NCI-H2029 treated with DMSO at 0.1 percent for 48 hours (cell line): Measurements from ENCODE around the gene HSBP1L1.

Source experiments
- DNase-seq: peaks from one replicate; lab custom pipeline; 2025; lab: John Stamatoyannopoulos, UW

Gene HSBP1L1

DNA sequence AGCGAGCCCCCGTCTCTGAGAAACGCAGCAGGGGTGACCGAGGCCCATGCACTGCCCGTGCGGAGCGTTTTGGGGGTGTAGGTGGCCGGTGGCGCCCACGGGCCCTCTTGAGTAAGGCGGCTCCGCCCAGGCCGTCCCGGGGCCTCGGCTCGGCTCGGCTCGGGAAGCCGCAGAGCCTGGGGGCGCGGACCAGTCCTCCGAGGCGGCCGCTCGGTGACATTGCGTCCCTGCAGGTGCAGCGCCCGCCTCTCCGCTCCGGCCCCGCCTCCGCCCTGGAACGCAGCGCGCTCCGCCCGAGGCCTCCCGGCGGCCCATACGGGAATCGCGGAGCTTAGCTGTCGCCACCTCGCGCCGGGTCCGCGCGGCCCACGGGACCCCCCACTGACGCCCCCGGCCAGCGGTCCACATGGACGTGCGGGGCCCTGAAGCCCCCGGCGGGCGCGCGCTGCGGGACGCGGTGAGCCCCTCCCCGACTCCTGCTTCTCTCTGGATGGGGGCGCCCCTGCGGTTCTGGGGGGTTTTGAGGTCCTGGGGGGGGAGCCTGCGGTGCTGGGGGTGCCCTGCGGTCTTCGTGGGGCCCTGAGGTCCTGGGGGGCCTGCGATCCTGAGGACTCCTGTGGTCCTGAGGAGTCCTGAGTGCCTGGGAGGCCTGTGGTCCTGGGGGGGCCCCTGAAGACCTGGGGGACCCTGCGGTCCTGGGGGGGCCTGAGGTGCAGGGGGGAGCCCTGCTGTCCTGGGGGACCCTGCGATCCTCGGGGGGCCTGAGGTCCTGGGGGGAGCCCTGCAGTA, at the start of gene HSBP1L1:
TSS of gene HSBP1L1 (plus strand) at position 314 of the 789 bp plus-strand sequence. CDS start at position 407, 93 bp downstream.
- no peak for DNase-seq

DNA sequence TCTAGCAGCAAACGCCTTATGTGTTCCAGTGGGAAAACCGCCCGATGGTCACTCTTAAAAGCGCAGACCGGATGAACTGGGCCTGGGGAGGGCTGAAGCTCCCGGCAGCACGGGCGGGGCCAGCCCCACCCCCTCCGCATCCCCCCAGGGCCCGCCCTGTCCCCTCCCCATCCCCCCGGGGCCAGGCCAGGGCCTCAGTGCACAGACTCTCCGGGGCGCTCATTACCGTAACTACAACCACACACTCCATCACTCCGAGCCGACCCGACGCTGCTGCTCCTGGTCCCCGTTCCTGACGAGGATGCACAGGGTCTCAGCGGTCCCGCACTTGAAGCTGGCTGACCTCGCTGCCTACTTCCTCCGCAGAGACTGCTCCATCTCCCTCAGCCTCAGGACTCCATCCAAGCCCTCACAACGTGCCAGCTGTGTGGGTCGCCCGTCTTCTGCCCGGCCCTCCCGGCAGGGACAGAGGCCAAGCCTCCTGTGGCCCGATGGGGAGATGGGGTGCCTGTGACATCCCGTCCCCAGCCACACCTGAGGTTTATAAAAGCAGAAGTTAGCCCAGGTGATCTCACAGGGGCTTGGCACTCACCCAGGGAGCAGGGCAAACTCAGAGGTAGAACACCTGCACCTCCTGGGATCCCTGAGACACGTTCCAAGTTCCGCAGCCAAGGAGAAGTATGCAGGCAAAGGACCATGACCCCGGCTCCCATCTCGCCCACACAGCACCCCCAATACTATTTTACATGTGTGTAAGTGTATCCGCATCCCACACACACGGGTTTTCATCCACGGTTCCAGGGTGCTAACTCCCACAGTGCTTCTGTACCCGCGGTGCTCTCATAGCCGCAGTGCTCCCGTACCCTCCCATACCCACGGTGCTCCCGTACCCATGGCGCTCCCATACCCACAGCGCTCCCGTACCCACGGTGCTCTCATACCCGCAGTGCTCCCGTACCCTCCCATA, 49.0 kb upstream of the HSBP1L1 start:
- DNase-seq: no peak

DNA sequence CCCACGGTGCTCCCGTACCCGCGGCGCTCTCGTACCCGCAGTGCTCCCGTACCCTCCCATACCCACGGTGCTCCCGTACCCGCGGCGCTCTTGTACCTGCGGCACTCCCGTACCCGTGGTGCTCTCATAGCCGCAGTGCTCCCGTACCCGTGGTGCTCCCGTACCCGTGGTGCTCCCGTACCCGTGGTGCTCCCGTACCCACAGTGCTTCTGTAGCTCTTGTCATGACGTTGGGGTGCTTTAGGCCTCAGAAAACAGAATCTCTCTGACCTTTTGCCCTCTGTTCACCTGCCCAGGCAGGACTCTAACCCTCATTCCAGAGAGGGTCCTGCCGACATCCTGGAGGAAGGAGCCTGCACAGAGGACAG, 48.3 kb upstream of the HSBP1L1 start:
- DNase-seq: no peak

DNA sequence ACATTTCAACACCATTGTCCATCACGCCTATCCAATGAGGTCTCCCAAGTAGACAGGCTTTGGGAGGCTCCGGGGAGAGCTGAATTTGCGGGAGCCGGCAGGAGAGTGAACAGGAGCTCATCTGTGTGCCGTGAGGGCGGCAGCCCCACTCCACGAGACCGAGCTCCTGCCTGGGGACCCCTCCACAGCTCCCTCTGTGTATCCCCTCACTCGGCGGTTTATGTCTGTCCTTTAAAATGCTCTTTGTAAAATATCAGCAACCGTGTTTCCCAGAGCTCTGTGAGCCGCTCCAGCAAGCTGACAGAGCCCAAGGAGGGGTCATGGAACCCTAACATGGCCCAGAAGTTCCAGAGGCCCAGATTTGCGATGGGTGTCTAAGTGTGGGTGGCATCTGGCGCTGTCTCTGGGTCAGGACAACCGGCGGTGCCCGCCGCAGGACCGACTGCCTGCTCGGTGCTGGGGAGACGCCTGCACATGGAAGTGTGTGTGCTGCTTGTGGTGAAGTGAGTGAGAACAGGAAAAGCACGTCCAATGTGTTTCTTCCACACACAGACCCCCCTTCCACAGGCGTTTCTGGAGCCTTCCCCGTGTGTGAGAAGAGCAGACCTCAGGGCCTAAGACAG, 47.8 kb upstream of the HSBP1L1 start:
- DNase-seq: no peak

DNA sequence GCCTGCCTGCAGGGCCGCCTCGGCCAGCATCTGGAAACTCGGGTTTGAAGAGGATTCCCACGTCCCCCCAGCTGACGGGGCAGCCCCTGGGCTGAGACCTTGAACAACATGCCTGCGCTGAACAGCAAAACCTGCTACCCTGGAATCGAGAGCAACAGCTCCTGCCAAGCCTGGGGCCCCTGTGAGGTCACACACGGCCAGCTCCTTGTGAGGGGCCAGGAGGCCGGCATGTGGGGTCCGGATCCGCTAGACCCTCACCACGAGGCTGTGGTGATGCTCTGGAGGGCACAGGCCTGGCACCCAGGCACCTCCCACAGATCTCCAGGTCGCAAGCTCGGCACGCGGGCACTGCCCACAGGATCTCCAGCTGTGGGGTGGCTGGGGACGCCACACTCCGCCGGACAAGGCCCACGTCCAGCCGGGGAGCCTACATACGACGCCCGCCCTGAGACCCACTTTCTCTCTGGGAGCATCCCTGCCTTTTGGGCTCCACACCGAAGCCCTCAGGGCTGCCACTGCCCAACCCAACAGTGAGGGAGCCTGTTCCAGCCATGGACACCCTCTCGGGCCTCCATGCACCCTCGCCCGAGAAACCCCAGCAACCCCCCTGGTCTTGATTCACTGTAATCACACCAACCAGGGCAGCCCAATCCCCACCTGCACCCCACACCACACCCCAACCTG, 47.1 kb upstream of the HSBP1L1 start:
- DNase-seq: no peak

DNA sequence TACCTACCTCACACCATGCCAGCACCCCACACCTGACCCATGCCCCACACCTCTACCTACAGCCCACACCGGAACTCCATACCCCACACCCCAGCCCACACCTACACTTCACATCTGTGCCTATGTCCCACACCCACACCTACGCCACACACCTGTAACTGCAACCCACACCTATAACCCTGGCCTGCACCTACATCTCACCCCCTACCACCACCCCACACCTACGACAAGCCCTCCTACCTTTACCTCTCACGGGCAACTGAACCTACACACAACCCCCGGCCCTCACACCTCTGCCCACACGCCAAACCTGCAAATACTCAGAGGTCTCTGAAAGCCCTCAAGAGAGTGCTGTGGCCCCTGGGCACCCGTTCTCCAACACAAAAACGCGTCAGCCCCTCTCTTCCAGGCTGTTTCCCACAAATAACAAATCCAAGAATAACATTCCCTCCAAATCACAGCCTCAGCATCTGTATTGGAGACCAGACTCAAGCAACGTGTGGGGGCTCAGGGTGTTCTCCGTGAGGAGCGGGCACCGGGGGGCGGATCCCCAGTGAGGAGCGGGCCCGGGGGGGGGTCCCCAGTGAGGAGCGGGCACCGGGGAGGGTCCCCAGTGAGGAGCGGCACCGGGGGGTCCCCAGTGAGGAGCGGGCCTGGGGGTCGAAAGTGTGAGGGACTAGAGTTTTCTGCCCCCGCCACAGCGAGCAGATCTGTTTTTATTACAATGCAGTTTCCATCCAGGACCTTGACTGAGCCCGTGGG, 46.4 kb upstream of the HSBP1L1 start:
- no peak for DNase-seq

DNA sequence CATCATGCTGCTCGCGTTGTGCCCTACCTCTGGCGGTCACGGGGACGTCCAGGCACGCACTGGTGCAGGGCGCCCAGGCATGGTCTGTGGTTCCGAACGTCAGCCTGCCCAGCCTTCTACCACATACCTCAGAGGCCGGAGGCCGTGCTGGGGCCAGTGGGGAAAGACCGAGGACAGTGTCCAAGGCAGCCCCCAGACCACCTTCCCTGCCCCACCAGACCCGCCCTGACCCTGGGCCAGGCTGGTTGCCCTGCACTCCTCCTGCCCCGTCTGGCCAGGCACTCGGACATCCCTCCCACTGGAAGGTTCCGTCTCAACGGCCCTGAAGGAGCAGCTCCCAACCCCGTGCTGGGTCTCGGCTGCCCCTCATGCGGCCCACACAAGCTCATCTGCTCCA, 45.8 kb upstream of the HSBP1L1 start:
- DNase-seq: no peak

DNA sequence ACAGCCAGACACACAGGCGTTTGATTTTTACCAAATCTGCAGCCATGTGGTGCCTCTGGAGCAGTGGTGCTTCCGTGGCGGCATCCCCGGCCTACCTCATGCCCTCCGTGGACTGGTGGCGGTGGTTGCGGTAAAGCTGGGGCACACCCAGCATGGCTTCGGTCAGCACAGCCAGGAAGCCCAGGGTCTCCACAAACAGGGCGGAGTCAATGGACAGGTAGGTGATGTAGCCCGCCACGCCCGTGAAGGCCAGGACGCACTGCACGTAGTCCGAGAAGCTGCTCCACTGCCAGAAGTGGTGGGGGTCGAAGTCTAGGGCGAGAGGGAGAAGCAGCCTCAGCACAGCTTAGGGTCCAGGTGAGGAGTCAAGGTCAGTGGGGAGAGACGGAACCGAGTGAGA, 45.4 kb upstream of the HSBP1L1 start:
- DNase-seq: no peak

DNA sequence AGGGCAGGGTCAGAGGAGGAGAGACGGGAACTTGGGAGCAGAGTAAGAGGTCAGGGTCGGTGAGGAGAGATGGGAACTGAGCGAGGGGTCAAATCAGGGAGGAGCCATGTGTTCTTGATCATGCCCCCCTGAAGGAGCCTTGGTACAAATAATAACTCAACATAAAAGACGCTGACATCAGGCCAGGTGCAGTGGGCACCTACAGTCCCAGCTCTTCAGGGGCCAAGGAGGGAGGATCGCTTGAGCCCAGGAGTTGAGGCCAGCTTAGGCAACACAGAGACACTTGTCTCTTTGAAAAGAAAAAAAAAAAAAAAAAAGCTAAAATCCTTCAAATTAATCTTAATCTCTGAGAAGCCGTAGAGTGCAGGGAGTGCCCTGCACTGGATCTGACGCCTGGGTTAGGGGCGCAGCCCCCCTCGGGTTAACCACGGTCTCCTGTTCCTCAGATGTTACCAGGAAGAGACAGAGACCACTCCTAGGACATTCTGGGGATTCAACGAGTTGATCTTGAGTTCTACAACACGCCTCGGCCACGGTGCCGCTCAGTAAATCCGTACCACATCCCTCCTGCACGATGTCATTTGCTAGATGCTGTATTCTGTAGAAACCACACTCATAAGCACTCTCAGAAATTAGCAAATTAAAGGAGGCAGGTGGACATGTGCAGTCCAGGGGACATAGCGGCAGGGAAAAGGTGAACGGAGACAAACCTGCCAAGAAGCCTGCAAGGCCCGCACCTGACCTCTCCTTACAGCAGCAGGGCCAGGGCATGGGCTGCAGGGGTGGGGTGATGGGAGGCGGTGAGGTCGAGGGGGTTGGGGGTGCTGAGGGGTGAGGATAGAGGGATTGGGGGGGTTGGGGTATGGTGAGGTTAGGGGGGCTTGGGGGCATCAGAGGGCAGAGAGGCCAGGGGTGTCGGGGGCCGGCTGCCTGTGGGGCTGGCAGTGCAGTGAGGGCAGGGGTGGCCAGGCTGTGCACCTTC, 42.2 kb upstream of the HSBP1L1 start:
- no peak for DNase-seq

DNA sequence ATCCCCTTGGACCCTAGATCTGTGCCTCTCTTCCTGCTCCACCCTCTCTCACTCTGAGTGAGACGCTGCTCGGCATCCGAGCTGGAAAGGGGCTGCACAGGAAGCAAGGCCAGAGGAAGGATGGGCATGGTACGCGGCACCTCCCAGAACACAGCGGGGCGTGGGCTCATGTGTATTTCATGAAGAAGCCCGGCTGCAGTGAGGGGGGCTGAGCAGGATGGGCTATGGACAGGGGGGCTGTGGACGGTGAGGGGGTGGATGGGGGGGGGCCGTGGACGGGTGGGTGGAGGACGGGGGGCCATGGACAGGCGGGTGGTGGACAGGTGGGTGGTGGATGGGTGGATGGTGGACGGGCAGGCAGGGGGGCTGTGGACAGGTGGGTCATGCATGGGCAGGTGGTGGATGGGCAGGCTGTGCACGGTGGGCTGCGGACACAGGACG, 41.5 kb upstream of the HSBP1L1 start:
- no peak for DNase-seq

DNA sequence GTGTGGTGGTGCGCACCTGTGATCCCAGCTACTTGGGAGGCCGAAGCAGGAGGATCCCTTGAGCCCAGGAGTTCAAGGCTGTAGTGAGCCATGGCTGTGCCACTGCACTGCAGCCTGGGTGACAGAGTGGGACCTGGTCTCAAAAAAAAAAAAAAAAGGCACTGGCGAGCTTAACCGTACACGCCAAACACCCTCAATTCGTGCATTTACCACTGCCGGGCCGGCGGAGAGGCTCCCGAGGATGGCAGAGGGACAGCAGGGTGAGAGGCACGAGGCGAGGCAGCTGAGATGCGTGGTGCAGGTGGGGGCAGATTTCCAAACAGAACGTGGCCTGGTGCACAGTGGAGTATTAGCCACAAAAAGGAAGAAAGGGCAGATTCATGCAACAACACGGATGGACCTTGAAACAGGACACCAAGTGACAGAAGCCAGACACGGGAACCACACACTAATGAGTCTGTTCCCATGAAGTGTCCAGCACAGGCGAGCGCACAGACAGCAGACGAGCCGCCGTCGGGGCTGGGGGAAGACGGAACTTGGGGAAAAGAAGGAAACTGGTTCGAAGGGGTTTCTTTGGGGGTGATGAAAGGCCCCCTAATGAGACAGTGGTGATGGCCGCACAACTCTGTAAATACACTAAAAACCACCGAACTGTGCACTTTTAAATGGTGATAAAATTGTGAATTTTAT, 40.4 kb upstream of the HSBP1L1 start:
- DNase-seq: no peak

DNA sequence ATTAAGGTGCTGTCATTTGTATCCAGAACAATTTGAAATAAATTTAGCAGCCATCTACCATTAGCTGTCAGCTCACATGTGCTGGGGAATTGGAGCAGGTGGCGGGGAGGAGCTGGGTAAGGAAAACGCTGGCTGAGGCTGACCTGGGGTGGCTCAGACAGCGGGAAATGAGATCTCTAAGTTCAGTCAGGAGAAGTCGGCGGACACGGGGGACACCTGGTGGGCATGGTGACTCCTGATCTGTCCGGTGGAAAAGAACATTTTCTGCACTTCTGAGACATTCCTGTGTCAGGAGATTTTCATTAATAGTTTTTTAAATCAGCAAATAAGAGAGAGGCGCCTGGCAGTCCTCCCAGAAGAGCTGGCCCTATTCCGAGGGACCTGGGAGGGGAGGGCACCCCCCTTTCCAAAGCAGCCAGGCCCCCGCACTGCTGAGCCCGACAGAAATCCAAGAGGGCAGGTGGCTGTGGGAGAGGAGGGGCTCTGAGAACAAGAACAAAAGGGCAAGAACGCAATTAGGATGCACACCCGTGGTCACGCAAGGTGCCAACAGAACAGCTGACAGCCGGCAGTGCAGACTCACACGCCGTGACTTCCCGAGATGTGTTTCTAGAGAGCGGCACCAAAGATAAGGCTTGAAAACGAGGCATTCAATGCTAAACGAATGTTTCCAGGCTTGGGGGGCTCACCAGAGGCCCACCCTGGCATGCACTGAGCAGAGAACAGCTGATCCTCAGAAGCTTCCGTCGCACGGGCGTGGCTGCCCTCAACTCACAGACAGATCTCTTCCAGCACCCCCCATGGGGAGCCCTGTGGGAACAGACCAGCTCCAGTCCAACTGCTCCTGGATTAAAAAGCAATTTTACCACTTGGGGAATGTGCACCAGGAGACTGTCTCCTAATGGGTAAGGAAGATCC, 39.4 kb upstream of the HSBP1L1 start:
- no peak for DNase-seq

DNA sequence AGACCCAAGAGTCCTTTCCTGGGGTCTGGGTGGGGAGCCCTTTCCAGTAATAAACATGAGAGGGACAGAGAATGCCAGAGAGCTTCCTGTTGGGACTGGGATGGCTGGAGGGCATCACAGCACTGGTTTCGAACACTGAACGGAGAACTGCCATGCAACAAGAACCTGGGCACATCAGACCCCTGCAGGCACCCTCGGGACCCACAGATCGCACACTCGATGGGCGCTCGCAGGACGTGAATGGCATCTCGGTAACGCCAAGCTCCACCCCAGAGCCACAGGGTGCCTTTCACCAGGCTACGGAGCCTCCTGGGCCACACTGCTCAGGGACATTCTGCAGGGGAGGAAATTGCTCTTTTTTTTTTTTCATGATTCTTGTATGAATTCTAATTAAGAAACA, 38.1 kb upstream of the HSBP1L1 start:
- no peak for DNase-seq

DNA sequence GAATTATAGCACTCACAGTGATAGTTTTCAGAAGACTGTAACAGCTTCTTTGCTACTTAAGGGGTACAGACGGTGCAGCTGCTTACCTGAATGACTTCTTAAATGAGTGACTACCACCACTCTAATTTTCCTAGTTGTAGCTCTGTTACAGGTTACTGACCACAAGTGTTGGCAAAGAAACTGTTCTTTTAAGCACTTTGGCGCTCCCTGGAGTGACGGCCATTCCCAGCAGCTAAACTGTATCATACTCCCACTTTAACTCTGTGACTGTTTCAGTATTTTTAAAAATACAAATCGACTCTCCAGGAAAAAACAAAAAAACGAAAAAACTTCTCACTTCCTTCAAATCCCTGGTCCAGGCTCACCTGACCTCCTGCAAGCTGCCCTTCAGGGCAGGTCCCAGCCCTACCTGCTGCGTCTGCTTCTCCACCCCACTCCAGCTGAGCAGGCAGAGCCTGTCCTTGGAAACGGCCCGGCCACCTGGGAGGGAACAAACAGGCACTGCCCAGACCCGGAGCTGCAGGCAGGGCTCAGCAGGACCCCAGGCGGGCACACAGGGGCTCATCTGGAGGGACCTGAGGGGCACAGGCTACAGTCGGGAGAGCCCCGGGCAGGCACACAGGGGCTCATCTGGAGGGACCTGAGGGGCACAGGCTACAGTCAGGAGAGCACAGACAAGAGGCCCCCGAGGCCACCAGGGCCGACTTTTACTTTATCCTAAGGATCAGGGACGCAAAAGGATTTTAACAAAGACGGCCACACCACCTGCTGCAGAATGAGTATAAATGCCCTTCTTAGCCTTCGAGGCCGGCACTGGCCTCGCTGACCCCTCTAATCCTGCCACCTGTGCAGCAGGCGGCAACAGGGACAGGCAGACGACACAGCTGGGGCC, 37.5 kb upstream of the HSBP1L1 start:
- DNase-seq: no peak

DNA sequence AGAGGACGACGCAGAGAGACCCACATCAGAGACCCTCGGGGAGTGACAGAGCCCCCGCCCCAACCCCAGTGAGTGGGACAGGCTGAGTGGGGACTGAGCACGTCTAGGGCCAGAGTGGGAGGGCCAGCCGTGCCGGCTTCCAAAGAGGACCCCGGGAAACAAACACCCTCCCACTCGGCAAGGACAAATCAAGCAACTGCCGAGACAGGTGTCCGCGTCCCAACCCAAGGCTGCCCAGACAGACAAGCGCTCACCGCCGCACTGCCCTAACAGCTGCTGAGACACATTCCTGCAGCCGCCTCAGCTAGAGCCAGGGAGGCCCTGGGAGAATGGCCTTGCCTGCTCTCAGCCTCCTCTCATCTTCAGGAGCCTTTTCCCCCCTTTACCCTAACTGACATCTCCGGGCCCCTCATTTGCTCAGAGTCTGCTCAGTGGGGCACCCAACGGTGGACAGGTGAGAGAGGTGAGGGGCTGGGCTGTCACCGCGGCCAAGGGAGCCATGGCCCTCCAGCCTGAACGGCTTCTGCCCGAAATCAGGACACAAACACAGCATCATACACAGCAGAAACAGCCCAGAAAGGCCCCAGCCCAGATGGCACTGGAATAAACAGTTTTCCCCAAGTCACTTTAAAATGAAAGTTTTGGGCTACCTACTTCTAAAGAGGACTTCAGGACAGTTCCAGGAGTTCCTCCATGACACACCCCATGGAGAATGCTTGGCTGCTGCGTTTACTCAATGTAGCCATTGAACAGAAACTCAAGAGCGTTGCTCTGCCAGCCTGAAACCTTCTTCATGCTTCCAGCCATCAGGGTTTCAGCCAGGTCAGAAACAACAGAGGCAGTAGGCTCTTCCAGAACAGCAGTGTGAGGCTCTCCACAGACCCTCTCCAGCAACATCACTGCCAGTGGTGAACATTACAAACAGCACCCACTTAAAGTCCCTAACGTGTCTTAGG, 36.6 kb upstream of the HSBP1L1 start:
- DNase-seq: no peak

DNA sequence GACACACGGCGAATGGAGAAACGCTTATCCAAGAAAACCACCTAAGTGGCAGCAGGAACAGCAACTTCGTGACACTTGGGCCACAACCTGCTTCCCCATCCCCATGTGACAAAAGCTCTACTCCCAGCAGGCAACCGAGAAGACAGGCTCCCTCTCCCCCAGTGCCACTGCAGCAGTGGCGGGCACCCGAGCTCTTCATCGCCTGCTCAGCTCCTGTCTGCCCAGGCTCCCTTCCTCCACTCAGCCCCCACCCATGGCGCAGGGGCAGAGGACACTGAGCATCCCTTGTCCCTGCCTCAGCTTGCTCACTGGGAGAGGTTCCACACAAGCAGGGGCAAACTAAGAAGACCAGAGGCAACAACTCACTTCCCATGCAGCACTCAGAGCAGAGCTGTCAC, 35.9 kb upstream of the HSBP1L1 start:
- DNase-seq: no peak
